Measurements from ENCODE around the gene KLF2. TPM values are rescaled to one million over a fixed set of nuclear protein-coding genes. Genes with fewer than 3 reads are reported as not detected.
A peak's percentile ranks its signal among the peaks of the same experiment; 100 is the strongest.

Gene KLF2
- total and polyA plus RNA-seq, 9 donors = 48.3 to 399 (median 96.4) TPM

GRCh38 chr19:16334411-16334810 lies 9.8 kb downstream of the KLF2 start:
- intact Hi-C loops (cut with DNase I) = no loop called here
- 73 to 80% (median 76%) methylated on average over 1 of the region's 1 CpG for WGBS, 3 donors
- TF ChIP-seq EP300 (IDR thresholded peaks at IDR 0.05) (no peak), POLR2A (IDR thresholded peaks at IDR 0.05) (no peak)
- TF ChIP-seq, protein P1, sequence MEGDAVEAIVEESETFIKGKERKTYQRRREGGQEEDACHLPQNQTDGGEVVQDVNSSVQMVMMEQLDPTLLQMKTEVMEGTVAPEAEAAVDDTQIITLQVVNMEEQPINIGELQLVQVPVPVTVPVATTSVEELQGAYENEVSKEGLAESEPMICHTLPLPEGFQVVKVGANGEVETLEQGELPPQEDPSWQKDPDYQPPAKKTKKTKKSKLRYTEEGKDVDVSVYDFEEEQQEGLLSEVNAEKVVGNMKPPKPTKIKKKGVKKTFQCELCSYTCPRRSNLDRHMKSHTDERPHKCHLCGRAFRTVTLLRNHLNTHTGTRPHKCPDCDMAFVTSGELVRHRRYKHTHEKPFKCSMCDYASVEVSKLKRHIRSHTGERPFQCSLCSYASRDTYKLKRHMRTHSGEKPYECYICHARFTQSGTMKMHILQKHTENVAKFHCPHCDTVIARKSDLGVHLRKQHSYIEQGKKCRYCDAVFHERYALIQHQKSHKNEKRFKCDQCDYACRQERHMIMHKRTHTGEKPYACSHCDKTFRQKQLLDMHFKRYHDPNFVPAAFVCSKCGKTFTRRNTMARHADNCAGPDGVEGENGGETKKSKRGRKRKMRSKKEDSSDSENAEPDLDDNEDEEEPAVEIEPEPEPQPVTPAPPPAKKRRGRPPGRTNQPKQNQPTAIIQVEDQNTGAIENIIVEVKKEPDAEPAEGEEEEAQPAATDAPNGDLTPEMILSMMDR (IDR thresholded peaks at IDR 0.05) = no peak

DNA sequence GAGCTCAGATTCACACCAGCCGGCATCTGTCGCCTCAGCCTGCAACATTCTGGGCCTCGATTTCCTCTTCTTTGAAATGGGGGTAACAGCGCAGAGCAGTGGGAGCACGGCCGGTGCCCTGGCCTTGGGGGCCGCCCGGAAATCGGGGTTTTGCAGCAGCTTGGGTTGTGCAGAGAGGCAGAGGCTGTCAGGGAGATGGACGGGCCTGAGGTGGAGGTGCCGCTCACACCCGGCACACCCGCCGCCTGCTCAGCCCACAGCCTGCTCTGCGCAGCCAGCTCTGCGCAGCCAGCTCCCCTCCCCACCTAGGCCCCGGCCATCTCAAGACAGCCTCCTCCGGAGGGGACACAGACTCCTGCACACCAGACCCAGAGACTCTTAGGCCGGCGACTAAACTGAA lies 10.6 kb downstream of the KLF2 start:
- Histone ChIP-seq H3K36me3 (no peaks in the 10 kb centered on the region), H3K4me1 (ENCODE audit: insufficient read depth) (peaks cover 5% of the 10 kb centered on the region), H3K9me3 (no peaks in the 10 kb centered on the region), H3K27ac (no peak overlapping the region), H3K4me3 (no peak overlapping the region), H3K27me3 (no peaks in the 10 kb centered on the region)
- no peak for DNase-seq
- TF ChIP-seq POLR2A (IDR thresholded peaks at IDR 0.05) (no peak), EP300 (IDR thresholded peaks at IDR 0.05) (no peak)
- TF ChIP-seq, protein P1 (IDR thresholded peaks at IDR 0.05) = no peak
- 95 to 96% (median 95%) methylated on average over 20 of the region's 20 CpGs for WGBS, 3 donors
- intact Hi-C loops (cut with DNase I) = no loop called here

More at GRCh38 chr19:16334411-16334810, 9.8 kb downstream of the KLF2 start:
- no peak overlapping the region for H3K4me3 ChIP-seq
- no peak overlapping the region for H3K27ac ChIP-seq
- H3K27me3 ChIP-seq = no peaks in the 10 kb centered on the region
- peaks cover 5% of the 10 kb centered on the region for H3K4me1 ChIP-seq (ENCODE audit: insufficient read depth)
- DNase-seq = no peak
- no peaks in the 10 kb centered on the region for H3K9me3 ChIP-seq
- no peaks in the 10 kb centered on the region for H3K36me3 ChIP-seq

GRCh38 chr19:16336571-16336970 lies 11.9 kb downstream of the KLF2 start:
- Histone ChIP-seq H3K36me3 (no peaks in the 10 kb centered on the region), H3K9me3 (no peaks in the 10 kb centered on the region), H3K27ac (no peak overlapping the region), H3K4me3 (no peak overlapping the region), H3K27me3 (no peaks in the 10 kb centered on the region), H3K4me1 (ENCODE audit: insufficient read depth) (peaks cover 5% of the 10 kb centered on the region)
- intact Hi-C loops (cut with DNase I) = no loop called here
- 76 to 91% (median 86%) methylated on average over 4 of the region's 4 CpGs for WGBS, 3 donors
- DNase-seq = no peak
- TF ChIP-seq, protein P1 (IDR thresholded peaks at IDR 0.05) = no peak
- no peak for TF ChIP-seq POLR2A (IDR thresholded peaks at IDR 0.05)
- no peak for TF ChIP-seq EP300 (IDR thresholded peaks at IDR 0.05)

DNA sequence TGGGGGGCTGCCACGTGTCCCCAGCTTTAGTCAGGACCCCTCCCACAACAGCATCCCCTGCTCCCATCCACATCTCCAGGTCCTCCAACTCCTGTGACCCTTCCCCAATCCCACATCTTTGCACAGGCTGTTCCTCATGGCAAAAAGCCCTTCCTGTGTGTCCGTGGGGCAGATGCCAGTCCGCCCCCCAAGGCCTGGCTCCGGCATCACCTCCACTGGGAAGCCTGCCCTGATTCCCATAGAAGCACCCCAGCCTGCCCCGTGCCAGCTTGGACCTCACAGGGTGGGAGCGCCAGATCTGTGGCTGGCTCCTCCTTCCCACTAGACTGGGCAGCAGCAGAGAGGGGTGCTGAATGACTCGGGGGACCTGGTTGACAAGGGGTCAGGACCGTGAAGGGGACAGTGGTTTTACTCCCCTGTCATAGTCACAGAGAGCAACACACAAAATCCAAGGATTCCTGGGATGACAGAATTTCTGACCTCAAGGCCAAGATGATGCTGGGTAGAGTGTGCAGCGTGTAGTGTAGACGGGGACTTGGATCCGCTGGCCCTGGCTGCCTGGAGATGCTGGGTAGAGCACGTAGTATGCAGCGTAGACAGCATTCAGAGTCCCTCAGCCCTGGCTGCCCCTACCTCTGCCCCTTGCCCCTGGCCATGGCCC lies 13.3 kb downstream of the KLF2 start:
- 78 to 84% (median 84%) methylated on average over 13 of the region's 13 CpGs for WGBS, 3 donors

More for the DNA sequence above, 13.3 kb downstream of the KLF2 start:
- no peaks in the 10 kb centered on the region for H3K27me3 ChIP-seq
- intact Hi-C loops (cut with DNase I) = no loop called here
- H3K27ac ChIP-seq = peak overlapping the region; percentile 69 to 71
- no peaks in the 10 kb centered on the region for H3K9me3 ChIP-seq
- TF ChIP-seq, protein P1 (IDR thresholded peaks at IDR 0.05) = no peak
- TF ChIP-seq POLR2A (IDR thresholded peaks at IDR 0.05) = no peak
- TF ChIP-seq EP300 (IDR thresholded peaks at IDR 0.05) = no peak
- H3K36me3 ChIP-seq = no peaks in the 10 kb centered on the region
- DNase-seq = no peak
- peaks cover 5% of the 10 kb centered on the region for H3K4me1 ChIP-seq (ENCODE audit: insufficient read depth)
- no peak overlapping the region for H3K4me3 ChIP-seq
